SU-DHL-6 (cell line): ENCODE results near the gene ANKRD23.

Experiments used
- H2AFZ ChIP-seq: fragments of 200-600 bp; sonication (generic); 2 replicates; pipeline ENCODE4 v1.6.1; 2014; ENCODE audit warnings: low read depth, mild to moderate bottlenecking, moderate library complexity, mixed read lengths, antibody characterized with exemption, low read length; ENCODE audit not compliant: severe bottlenecking
- H3F3A ChIP-seq: fragments of 200-600 bp; shearing (Covaris generic); 2 replicates; pipeline ENCODE4 v1.6.0; 2016; ENCODE audit warnings: antibody characterized with exemption, mild to moderate bottlenecking; ENCODE audit not compliant: insufficient read depth
- H3K27ac ChIP-seq: fragments of 200-600 bp; sonication (generic); 2 replicates; pipeline ENCODE4 v1.5.1; 2016; ENCODE audit warnings: low read depth, mild to moderate bottlenecking, low read length, moderate library complexity, mixed read lengths
- H3K27me3 ChIP-seq: fragments of 200-600 bp; sonication (generic), shearing (Covaris generic); 2 replicates; pipeline ENCODE4 v1.6.0; 2014; ENCODE audit warnings: mild to moderate bottlenecking, low read length
- H3K36me3 ChIP-seq: fragments of 200-600 bp; sonication (generic); 2 replicates; pipeline ENCODE4 v1.6.1; 2014; ENCODE audit warnings: mild to moderate bottlenecking, low read length, mixed read lengths
- H3K4me2 ChIP-seq: fragments of 300-600, 200-600 bp; shearing (Covaris generic), sonication (generic); 2 replicates; pipeline ENCODE4 v1.6.0; 2014; ENCODE audit warnings: low read length, low read depth, mild to moderate bottlenecking; ENCODE audit not compliant: poor library complexity, severe bottlenecking
- H3K4me3 ChIP-seq: fragments of 200-600 bp; sonication (generic); 2 replicates; pipeline ENCODE4 v1.5.1; 2014; ENCODE audit warnings: antibody characterized with exemption, low read length, mild to moderate bottlenecking, mixed read lengths; ENCODE audit not compliant: insufficient read depth, poor library complexity, severe bottlenecking
- H3K79me2 ChIP-seq: fragments of 200-600 bp; sonication (generic); 2 replicates; pipeline ENCODE4 v1.6.1; 2014; ENCODE audit warnings: mild to moderate bottlenecking, low read length, moderate library complexity; ENCODE audit not compliant: insufficient read depth
- H3K9ac ChIP-seq: fragments of 200-600 bp; sonication (generic); 2 replicates; pipeline ENCODE4 v1.7.0; 2014; ENCODE audit warnings: mild to moderate bottlenecking, low read length
- H3K9me2 ChIP-seq: fragments of 200-600 bp; sonication (generic); replicated peaks from 2 replicates; pipeline ENCODE4 v1.6.1; 2014; ENCODE audit warnings: low read length; ENCODE audit not compliant: insufficient read depth
- H3K9me3 ChIP-seq: fragments of 200-600 bp; sonication (generic); 2 replicates; pipeline ENCODE4 v1.6.1; 2014; ENCODE audit warnings: low read length, mixed read lengths; ENCODE audit not compliant: insufficient read depth
- H4K20me1 ChIP-seq: fragments of 200-600 bp; sonication (generic); 2 replicates; pipeline ENCODE4 v1.6.1; 2014; ENCODE audit warnings: low read depth, mild to moderate bottlenecking, antibody characterized with exemption, low read length, moderate library complexity, mixed read lengths
- EZH2phosphoT487 ChIP-seq: fragments of 200-600 bp; sonication (generic), shearing (Covaris generic); conservative IDR thresholded peaks from 2 replicates; pipeline ENCODE4 v1.6.1; 2018; ENCODE audit warnings: mild to moderate bottlenecking, antibody characterized with exemption, low read length, moderate library complexity, mixed read lengths
- TF ChIP-seq, protein P1 (sequence below): fragments of 200-600 bp; sonication (generic); IDR thresholded peaks from one replicate; pipeline ENCODE4 v1.5.1; 2017; ENCODE audit warnings: antibody characterized with exemption, mild to moderate bottlenecking, low read length, moderate library complexity; ENCODE audit not compliant: insufficient read depth, poor library complexity, severe bottlenecking

ANKRD23 gene

DNA sequence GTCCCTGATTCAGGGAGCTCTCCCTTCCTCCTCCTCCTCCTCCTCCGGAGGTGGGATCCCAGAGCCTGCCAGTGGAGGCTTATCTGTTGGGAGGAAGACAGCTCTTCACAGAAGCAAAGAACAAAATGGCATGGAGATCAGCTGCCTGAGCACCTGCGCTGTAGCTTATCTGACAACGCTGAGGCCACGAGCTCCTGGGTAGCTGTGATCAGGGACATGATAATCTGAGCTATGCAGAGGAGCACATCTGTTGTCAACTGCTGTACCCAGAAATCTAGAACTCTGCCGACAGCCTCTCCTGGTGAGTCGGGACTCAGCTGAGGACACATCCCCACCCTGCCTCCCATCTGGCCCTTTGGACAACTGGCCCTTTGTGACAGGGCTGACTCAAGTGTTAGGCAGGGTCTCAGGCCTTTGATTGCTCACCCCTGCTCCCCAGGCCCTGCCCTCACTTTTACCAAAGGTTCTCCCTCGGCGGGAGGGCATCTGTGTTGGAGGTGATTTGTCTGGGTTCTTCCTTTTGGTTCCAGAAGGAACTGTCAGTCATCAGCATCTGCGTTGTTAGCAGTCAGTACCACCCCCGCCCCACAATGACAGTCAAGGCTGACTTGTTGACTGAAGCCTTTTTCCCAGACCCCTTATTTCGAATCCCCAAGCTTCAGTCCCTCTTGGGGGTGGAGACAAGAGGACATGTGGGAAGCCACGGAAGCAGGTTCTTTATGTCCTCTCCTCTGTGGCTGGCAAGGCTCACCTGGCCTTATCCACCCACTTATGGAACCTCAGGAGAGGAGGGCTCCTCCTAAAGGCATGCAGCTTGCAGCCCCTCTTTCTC, 33.7 kb downstream of the ANKRD23 start:
- no peak overlapping the region for H3K9ac ChIP-seq
- no peak overlapping the region for H2AFZ ChIP-seq
- H3K27me3 ChIP-seq, result no peaks in the 10 kb centered on the region
- H4K20me1 ChIP-seq, result no peaks in the 10 kb centered on the region
- no peaks in the 10 kb centered on the region for H3K79me2 ChIP-seq
- no peak overlapping the region for H3K4me2 ChIP-seq
- TF ChIP-seq, protein P1, sequence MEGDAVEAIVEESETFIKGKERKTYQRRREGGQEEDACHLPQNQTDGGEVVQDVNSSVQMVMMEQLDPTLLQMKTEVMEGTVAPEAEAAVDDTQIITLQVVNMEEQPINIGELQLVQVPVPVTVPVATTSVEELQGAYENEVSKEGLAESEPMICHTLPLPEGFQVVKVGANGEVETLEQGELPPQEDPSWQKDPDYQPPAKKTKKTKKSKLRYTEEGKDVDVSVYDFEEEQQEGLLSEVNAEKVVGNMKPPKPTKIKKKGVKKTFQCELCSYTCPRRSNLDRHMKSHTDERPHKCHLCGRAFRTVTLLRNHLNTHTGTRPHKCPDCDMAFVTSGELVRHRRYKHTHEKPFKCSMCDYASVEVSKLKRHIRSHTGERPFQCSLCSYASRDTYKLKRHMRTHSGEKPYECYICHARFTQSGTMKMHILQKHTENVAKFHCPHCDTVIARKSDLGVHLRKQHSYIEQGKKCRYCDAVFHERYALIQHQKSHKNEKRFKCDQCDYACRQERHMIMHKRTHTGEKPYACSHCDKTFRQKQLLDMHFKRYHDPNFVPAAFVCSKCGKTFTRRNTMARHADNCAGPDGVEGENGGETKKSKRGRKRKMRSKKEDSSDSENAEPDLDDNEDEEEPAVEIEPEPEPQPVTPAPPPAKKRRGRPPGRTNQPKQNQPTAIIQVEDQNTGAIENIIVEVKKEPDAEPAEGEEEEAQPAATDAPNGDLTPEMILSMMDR, result no peak
- TF ChIP-seq EZH2phosphoT487, result no peak
- H3K27ac ChIP-seq, result no peak overlapping the region
- H3K9me2 ChIP-seq, result no peaks in the 10 kb centered on the region
- H3K9me3 ChIP-seq, result no peaks in the 10 kb centered on the region
- peaks cover 5% of the 10 kb centered on the region; the same call in 1 of the 2 replicates for H3F3A ChIP-seq
- no peak overlapping the region for H3K4me3 ChIP-seq
- no peaks in the 10 kb centered on the region for H3K36me3 ChIP-seq

DNA sequence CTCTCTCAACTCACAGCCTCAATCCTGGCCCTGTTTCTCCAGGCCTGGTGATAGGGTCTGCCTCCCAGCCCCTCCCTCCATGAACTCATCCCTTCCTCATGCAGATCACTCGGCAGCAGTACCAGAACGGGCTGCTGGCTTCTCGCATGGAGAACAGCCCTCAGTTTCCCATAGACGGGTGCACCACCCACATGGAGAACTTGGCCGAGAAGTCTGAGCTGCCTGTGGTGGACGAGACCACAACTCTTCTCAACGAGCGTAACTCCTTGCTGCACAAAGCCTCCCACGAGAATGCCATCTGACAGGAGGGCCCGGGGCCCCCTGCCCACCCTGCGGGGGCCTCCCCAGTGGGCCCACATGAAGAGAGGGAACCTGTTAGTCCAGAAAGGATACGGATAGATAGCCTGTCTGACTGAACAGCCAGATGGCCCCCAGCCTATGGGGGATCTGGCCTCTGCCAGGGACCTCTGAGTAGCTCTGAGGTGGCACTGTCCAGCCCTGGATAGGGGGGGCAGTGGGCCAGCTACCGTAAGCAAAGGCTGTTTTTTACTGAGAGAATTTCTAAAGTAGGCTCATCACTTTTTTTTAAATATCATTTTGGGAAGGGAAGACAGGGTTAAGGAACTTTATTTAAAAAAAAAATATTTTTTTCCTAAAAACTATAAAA, 34.5 kb downstream of the ANKRD23 start:
- TF ChIP-seq, protein P1, result no peak
- TF ChIP-seq EZH2phosphoT487, result no peak
- H3K27ac ChIP-seq, result no peak overlapping the region
- no peaks in the 10 kb centered on the region for H4K20me1 ChIP-seq
- no peaks in the 10 kb centered on the region for H3K9me2 ChIP-seq
- H3K27me3 ChIP-seq, result no peaks in the 10 kb centered on the region
- no peak overlapping the region for H3K4me3 ChIP-seq
- no peaks in the 10 kb centered on the region for H3K36me3 ChIP-seq
- H3F3A ChIP-seq, result peaks cover 5% of the 10 kb centered on the region; the same call in 1 of the 2 replicates
- no peaks in the 10 kb centered on the region for H3K9me3 ChIP-seq
- H3K79me2 ChIP-seq, result no peaks in the 10 kb centered on the region
- no peak overlapping the region for H2AFZ ChIP-seq
- H3K4me2 ChIP-seq, result no peak overlapping the region
- H3K9ac ChIP-seq, result no peak overlapping the region

DNA sequence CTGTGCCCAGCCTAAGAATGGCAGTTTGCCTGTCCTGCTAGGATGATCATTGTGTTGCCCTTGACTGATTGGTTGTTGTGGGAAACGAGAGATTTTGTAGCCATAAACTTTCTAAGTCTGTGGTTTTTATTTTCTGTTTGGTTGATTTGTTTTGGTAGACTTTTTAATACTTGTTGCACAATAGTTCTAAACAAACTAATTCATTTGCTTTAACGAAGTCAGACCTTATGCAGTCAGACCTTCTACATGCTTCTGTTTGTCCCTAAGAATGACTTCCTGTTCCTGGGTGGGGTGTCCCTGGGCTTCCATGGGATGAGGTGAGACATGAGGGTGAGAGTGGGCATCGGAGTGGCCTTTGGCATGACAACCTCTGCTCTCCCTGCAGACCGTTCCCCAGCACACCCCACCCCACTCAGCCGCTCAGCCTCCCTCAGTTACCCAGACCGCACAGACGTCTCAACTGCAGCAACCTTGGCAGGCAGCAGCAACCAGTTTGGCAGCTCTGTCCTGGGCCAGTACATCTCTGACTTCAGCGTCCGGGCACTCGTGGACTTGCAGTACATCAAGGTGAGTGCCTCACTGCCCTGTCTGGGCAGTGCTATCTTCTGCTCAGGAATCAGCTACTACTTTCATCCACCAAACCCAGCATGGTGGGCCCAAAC, 35.5 kb downstream of the ANKRD23 start:
- H3K9me3 ChIP-seq, result no peaks in the 10 kb centered on the region
- no peak overlapping the region for H3K4me3 ChIP-seq
- no peaks in the 10 kb centered on the region for H4K20me1 ChIP-seq
- H3K27me3 ChIP-seq, result no peaks in the 10 kb centered on the region
- TF ChIP-seq, protein P1, result no peak
- TF ChIP-seq EZH2phosphoT487, result no peak
- H3K9me2 ChIP-seq, result no peaks in the 10 kb centered on the region
- no peaks in the 10 kb centered on the region for H3K79me2 ChIP-seq
- peaks cover 5% of the 10 kb centered on the region; the same call in 1 of the 2 replicates for H3F3A ChIP-seq
- no peak overlapping the region for H3K4me2 ChIP-seq
- no peak overlapping the region for H2AFZ ChIP-seq
- no peak overlapping the region for H3K27ac ChIP-seq
- H3K9ac ChIP-seq, result no peak overlapping the region
- H3K36me3 ChIP-seq, result no peaks in the 10 kb centered on the region
